ENCODE results near the gene ELAC2. TPM values are rescaled to one million over a fixed set of nuclear protein-coding genes. Genes with fewer than 3 reads are reported as not detected.

The ELAC2 gene
- total and polyA plus RNA-seq, 2 of the 4 experiments (the other 2 are of a cell fraction) = 75.2 to 80.7 TPM

GRCh38 chr17:12973496-12974004 lies 44.3 kb downstream of the ELAC2 start:
- Histone ChIP-seq H3K14ac (replicated peaks; ENCODE audit: low read depth, low read length) (no peak overlapping the region), H3K4me3 (ENCODE audit: insufficient read depth, low read depth, low read length) (peak overlapping the region; percentile 2; the same call in 1 of the 2 replicates), H2BK5ac (ENCODE audit: low read depth, low read length, poor library complexity, severe bottlenecking) (no peak overlapping the region), H4K8ac (ENCODE audit: low read depth in 2 of 2, low read length in 2 of 2) (no peak overlapping the region), H3K9me1 (ENCODE audit: insufficient read depth, low read length) (no peaks in the 10 kb centered on the region), H2BK120ac (ENCODE audit: low read depth, low read length) (no peak overlapping the region), H3K56ac (ENCODE audit: extremely low read depth, insufficient read depth, low read length) (no peak overlapping the region), H3K9ac (ENCODE audit: low read depth, low read length) (no peak overlapping the region), H3K18ac (ENCODE audit: low read depth, low read length) (no peak overlapping the region), H3K23ac (ENCODE audit: low read depth, low read length) (no peak overlapping the region), H3K79me1 (ENCODE audit: low read depth in 1 of 2, low read length in 2 of 2) (no peaks in the 10 kb centered on the region), H2BK15ac (ENCODE audit: low read depth, low read length) (no peak overlapping the region), H3K36me3 (ENCODE audit: control insufficient read depth, insufficient read depth, low read length) (no peaks in the 10 kb centered on the region), H3K4me2 (ENCODE audit: low read depth, low read length) (peak overlapping the region; percentile 64), H3K4ac (ENCODE audit: low read depth, low read length) (no peak overlapping the region), H4K91ac (ENCODE audit: insufficient read depth, low read depth, low read length) (no peak overlapping the region), H2BK20ac (ENCODE audit: low read depth, low read length) (no peak overlapping the region), H3K4me1 (ENCODE audit: control insufficient read depth, insufficient read depth, low read length) (no peaks in the 10 kb centered on the region; the same call in 1 of the 2 replicates), H2AFZ (replicated peaks; ENCODE audit: low read length, poor library complexity) (peak overlapping the region; percentile 86), H4K5ac (ENCODE audit: low read depth, low read length) (no peak overlapping the region), H2AK5ac (ENCODE audit: low read depth, low read length) (no peak overlapping the region), H3K27ac (ENCODE audit: insufficient read depth, low read length) (no peak overlapping the region), H3K9me3 (ENCODE audit: control insufficient read depth, insufficient read depth, low read length) (no peaks in the 10 kb centered on the region), H2AK9ac (replicated peaks; ENCODE audit: low read depth, low read length, poor library complexity) (peak overlapping the region; percentile 73), H3K27me3 (ENCODE audit: control insufficient read depth, insufficient read depth, low read length) (peaks cover 4% of the 10 kb centered on the region), H4K20me1 (ENCODE audit: insufficient read depth, low read length) (no peaks in the 10 kb centered on the region)
- DNase-seq (no peak), ATAC-seq (ENCODE audit: low read depth) (peak; percentile 60)
- intact Hi-C loops (cut with micrococcal nuclease) = no loop called here
- no TSS peak for BruUV-seq (replicated peaks)
- CTCF ChIA-PET = interaction anchor here (0.6 to 1.3 kb wide), 2 partner anchors 19 to 31 kb away, joined by 3 read pairs; no protein-coding TSS in a partner anchor
- WGBS, 2 experiments (ENCODE audit: extremely low coverage in 2 of 2, insufficient read length in 1 of 2) = 10% methylated on average over 7 of the region's 16 CpGs; no CpG with 5 or more reads in 1 of the 2 experiments
- dilution Hi-C loops (cut with HindIII; ENCODE audit: low sequenced_read_pairs, unreplicated experiment) = no loop called here
- TF ChIP-seq MXI1 (IDR thresholded peaks at IDR 0.05; ENCODE audit: borderline replicate concordance, low read depth, low read length) (no peak), BHLHE40 (IDR thresholded peaks at IDR 0.05; ENCODE audit: low read depth, low read length) (no peak), CEBPB (IDR thresholded peaks at IDR 0.05; ENCODE audit: low read depth, low read length) (no peak), CTCF (conservative IDR thresholded peaks at IDR 0.05; ENCODE audit: low read depth, low read length) (no peak), RAD21 (IDR thresholded peaks at IDR 0.05; ENCODE audit: low read length) (no peak), RCOR1 (IDR thresholded peaks at IDR 0.05; ENCODE audit: insufficient replicate concordance, low read length) (no peak), SMC3 (IDR thresholded peaks at IDR 0.05; ENCODE audit: low read depth, low read length) (no peak), USF2 (IDR thresholded peaks at IDR 0.05; ENCODE audit: low read depth, low read length) (no peak), MAZ (IDR thresholded peaks at IDR 0.05; ENCODE audit: borderline replicate concordance, low read depth, low read length) (no peak)
- in situ Hi-C loops (cut with MboI; ENCODE audit: low sequenced_read_pairs) = no loop called here
- POLR2A ChIA-PET (ENCODE audit: unreplicated experiment) = no interaction called here
